ENCODE results near the gene CAMK2N2.

DNA sequence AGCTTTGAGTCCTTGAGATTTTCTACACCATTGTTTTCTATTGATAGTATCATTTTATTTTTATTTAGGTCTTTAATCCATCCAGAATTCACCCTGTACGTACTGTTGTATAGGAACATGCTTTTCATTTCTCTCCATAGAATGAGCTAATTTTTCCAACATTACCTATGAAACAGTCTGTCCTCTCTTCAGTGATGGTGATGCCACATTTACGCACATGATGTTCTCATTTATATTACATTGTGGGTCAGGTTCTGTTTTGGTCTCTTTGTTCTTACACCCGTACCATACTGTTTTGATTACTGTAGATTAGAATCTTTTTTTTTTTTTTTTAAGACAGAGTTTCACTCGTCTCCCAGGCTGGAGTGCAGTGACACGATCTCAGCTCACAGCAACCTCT, 49.6 kb downstream of the CAMK2N2 start:
- TF ChIP-seq, protein P1, sequence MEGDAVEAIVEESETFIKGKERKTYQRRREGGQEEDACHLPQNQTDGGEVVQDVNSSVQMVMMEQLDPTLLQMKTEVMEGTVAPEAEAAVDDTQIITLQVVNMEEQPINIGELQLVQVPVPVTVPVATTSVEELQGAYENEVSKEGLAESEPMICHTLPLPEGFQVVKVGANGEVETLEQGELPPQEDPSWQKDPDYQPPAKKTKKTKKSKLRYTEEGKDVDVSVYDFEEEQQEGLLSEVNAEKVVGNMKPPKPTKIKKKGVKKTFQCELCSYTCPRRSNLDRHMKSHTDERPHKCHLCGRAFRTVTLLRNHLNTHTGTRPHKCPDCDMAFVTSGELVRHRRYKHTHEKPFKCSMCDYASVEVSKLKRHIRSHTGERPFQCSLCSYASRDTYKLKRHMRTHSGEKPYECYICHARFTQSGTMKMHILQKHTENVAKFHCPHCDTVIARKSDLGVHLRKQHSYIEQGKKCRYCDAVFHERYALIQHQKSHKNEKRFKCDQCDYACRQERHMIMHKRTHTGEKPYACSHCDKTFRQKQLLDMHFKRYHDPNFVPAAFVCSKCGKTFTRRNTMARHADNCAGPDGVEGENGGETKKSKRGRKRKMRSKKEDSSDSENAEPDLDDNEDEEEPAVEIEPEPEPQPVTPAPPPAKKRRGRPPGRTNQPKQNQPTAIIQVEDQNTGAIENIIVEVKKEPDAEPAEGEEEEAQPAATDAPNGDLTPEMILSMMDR (IDR thresholded peaks at IDR 0.05): no peak
- TF ChIP-seq EZH2 (IDR thresholded peaks at IDR 0.05): no peak
- TF ChIP-seq EZH2phosphoT487 (IDR thresholded peaks at IDR 0.05): no peak

Data from neural progenitor cell (in vitro differentiated cells).